ENCODE results near the gene ZCCHC8.

DNA sequence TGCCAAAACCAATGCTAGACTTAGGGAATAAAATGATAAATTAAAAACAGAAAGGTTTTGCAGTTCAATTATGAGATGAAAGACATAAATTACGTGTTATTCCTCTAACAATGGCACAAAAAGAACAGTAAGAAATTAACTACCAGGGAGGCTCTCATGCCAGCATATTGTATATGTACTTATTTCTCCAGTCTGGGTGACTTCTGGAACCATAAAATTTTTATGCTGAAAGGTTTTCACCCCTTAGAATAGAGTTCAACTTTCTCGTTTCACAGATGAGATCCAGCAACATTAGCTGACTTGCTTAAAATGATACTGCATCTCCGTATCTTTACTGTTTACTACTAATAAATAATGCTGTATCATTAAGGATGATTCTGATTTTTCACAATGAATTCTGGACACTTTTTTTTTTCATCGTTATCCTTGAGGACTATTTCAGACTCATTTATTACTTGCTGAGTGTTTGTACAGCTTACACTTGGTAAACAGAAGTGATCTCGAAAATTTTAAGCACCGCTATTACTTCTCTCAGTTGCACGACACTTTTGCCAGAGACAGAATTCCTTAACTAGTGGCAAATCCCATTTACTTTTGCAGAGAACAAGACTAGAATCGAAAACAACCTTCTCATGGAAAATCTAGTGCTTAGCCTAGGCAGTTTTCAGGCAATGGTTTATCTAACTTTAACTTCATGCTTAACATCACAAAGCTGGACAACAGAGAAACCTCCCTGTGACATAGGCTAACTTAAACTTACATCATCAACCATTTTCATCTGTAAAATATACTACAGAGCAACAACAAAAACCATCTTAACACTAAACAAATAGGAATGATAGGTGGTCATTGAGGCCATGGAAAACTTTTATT, 23.4 kb upstream of the ZCCHC8 start:
- TF ChIP-seq POLR2A (IDR thresholded peaks at IDR 0.05; ENCODE audit: low read depth, low read length), result no peak
- TF ChIP-seq BHLHE40 (IDR thresholded peaks at IDR 0.05; ENCODE audit: low read depth, low read length), result no peak

Measured in IMR-90 (cell line).